Prostate gland (tissue), 2 donors: ENCODE results near the gene MEGF10. TPM values are rescaled to one million over a fixed set of nuclear protein-coding genes. Genes with fewer than 3 reads are reported as not detected.

Experiments used
- DNase-seq: peaks from one replicate; pipeline ENCODE4 v3.0.0-alpha.2; 2019; ENCODE audit warnings: low spot score
- H3K27ac ChIP-seq, 2 donors: fragments of 200-600 bp; sonication (generic); 2 replicates each; pipeline ENCODE4 v1.5.1; 2017 to 2019
- H3K27me3 ChIP-seq: fragments of 200-600 bp; sonication (generic); replicated peaks from 2 replicates; pipeline ENCODE4 v1.5.1; 2019; ENCODE audit not compliant: insufficient read depth
- H3K36me3 ChIP-seq, 2 donors: fragments of 200-600 bp; sonication (generic); 1 replicate in 1 of 2; 2 replicates in 1 of 2; pipeline versions ENCODE4 v1.5.1 to v1.8.1; 2017 to 2019
- H3K4me1 ChIP-seq: fragments of 200-600 bp; sonication (generic); replicated peaks from 2 replicates; pipeline ENCODE4 v1.5.1; 2019
- H3K4me3 ChIP-seq, 2 donors: fragments of 200-600 bp; sonication (generic); 2 replicates each; pipeline ENCODE4 v1.5.1; 2017 to 2019
- H3K9me3 ChIP-seq: fragments of 200-600 bp; sonication (generic); 2 replicates; pipeline ENCODE4 v1.5.1; 2017
- CTCF ChIP-seq, 4 experiments: fragments of 200-600 bp in 2 of 4; fragments of 450-650 bp in 2 of 4; sonication (generic) in 2 of 4; IDR thresholded peaks; 1 replicate in 3 of 4; 2 replicates in 1 of 4; pipeline ENCODE4 v1.5.1; 2016 to 2019; ENCODE audit warnings: antibody characterized with exemption in 4 of 4, mild to moderate bottlenecking in 2 of 4, moderate library complexity in 2 of 4
- POLR2A ChIP-seq: fragments of 450-650 bp; IDR thresholded peaks from one replicate; pipeline ENCODE4 v1.6.1; 2016; ENCODE audit warnings: antibody characterized with exemption, mild to moderate bottlenecking
- POLR2AphosphoS5 ChIP-seq: sonication (generic); formaldehyde crosslinking; IDR thresholded peaks from one replicate; pipeline ENCODE4 v1.6.1; 2017; ENCODE audit warnings: antibody characterized with exemption
- WGBS: methylation state at CpG from one replicate; pipeline ENCODE4 v1.1.5; 2018; 5-methylcytosine and 5-hydroxymethylcytosine counted together
- intact Hi-C: fragments of 100-400 bp; cut with DNase I; formaldehyde crosslinking; loops from one replicate; pipeline ENCODE4 v1.14.2; 2022
- total RNA-seq, 2 donors: library from RNA; depleted of rRNA; stranded (reverse); fragments of >200 nt; gene quantifications; one replicate each; pipeline ENCODE4 v1.1.0, GENCODE V29; 2016

Gene MEGF10
- total RNA-seq, 2 donors from 2014 or later = 0.77 to 7.9 TPM

GRCh38 chr5:127400946-127401670, 110.5 kb downstream of the MEGF10 start:
- Histone ChIP-seq H3K27me3 (no peaks in the 10 kb centered on the region), H3K9me3 (no peaks in the 10 kb centered on the region), H3K4me3 (no peak overlapping the region), H3K36me3 (no peaks in the 10 kb centered on the region), H3K4me1 (no peaks in the 10 kb centered on the region), H3K27ac (no peak overlapping the region)
- intact Hi-C loops = no loop called here
- WGBS = 82% methylated on average over 5 of the region's 5 CpGs
- no peak for DNase-seq
- TF ChIP-seq POLR2A = no peak
- TF ChIP-seq CTCF (IDR thresholded peaks at IDR 0.05) = no peak
- TF ChIP-seq POLR2AphosphoS5 = no peak

- Histone ChIP-seq H3K4me3 (no peak overlapping the region), H3K4me1 (no peaks in the 10 kb centered on the region), H3K27ac (no peak overlapping the region), H3K36me3 (no peaks in the 10 kb centered on the region), H3K27me3 (no peaks in the 10 kb centered on the region), H3K9me3 (no peaks in the 10 kb centered on the region)
- no peak for DNase-seq
- TF ChIP-seq CTCF (IDR thresholded peaks at IDR 0.05) (no peak), POLR2AphosphoS5 (no peak), POLR2A (no peak)
- 88% methylated on average over 5 of the region's 5 CpGs for WGBS
- intact Hi-C loops = no loop called here
Observed at GRCh38 chr5:127402361-127402760, 111.8 kb downstream of the MEGF10 start.

GRCh38 chr5:127404190-127404589, 113.6 kb downstream of the MEGF10 start:
- intact Hi-C loops = no loop called here
- TF ChIP-seq CTCF (IDR thresholded peaks at IDR 0.05) (no peak), POLR2AphosphoS5 (no peak), POLR2A (no peak)
- H3K4me1 ChIP-seq = no peaks in the 10 kb centered on the region
- 98% methylated on average over 3 of the region's 3 CpGs for WGBS
- no peak overlapping the region for H3K27ac ChIP-seq
- no peak for DNase-seq
- H3K9me3 ChIP-seq = no peaks in the 10 kb centered on the region
- H3K4me3 ChIP-seq = no peak overlapping the region
- no peaks in the 10 kb centered on the region for H3K27me3 ChIP-seq
- no peaks in the 10 kb centered on the region for H3K36me3 ChIP-seq

- no peaks in the 10 kb centered on the region for H3K9me3 ChIP-seq
- H3K27ac ChIP-seq = no peak overlapping the region
- H3K36me3 ChIP-seq = no peaks in the 10 kb centered on the region
- TF ChIP-seq CTCF (IDR thresholded peaks at IDR 0.05) = no peak
- no peak for TF ChIP-seq POLR2A
- TF ChIP-seq POLR2AphosphoS5 = no peak
- DNase-seq = no peak
- H3K4me3 ChIP-seq = no peak overlapping the region
- no peaks in the 10 kb centered on the region for H3K4me1 ChIP-seq
- intact Hi-C loops = no loop called here
- 82% methylated on average over 9 of the region's 9 CpGs for WGBS
- no peaks in the 10 kb centered on the region for H3K27me3 ChIP-seq
Observed at GRCh38 chr5:127406326-127407121, 115.9 kb downstream of the MEGF10 start.
